ENCODE data around the gene TMEM229A. TPM values are rescaled to one million over a fixed set of nuclear protein-coding genes. Genes with fewer than 3 reads are reported as not detected.

Gene TMEM229A
- polyA plus RNA-seq, 1 experiment: not detected

DNA sequence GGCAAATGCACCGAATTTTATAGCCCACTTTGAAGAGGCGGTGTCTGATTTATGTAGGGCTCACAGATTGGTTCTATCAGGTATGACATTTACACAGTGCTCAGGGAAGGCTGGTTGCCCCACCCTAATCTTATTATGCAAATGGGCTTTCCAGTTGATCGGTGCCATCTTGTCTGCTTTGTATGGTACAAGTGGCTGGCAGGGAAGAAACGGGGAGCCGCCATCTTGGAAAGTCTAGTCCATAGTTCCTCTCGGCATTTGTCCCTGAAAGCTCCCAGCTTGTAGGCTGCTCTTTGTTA is 36.6 kb downstream of the TMEM229A start:
- no peak overlapping the region for H3K4me3 ChIP-seq (ENCODE audit: low read depth, low read length)
- TF ChIP-seq, protein P1, sequence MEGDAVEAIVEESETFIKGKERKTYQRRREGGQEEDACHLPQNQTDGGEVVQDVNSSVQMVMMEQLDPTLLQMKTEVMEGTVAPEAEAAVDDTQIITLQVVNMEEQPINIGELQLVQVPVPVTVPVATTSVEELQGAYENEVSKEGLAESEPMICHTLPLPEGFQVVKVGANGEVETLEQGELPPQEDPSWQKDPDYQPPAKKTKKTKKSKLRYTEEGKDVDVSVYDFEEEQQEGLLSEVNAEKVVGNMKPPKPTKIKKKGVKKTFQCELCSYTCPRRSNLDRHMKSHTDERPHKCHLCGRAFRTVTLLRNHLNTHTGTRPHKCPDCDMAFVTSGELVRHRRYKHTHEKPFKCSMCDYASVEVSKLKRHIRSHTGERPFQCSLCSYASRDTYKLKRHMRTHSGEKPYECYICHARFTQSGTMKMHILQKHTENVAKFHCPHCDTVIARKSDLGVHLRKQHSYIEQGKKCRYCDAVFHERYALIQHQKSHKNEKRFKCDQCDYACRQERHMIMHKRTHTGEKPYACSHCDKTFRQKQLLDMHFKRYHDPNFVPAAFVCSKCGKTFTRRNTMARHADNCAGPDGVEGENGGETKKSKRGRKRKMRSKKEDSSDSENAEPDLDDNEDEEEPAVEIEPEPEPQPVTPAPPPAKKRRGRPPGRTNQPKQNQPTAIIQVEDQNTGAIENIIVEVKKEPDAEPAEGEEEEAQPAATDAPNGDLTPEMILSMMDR (IDR thresholded peaks at IDR 0.05; ENCODE audit: low read depth, low read length): no peak
- POLR2A ChIA-PET: no interaction called here

DNA sequence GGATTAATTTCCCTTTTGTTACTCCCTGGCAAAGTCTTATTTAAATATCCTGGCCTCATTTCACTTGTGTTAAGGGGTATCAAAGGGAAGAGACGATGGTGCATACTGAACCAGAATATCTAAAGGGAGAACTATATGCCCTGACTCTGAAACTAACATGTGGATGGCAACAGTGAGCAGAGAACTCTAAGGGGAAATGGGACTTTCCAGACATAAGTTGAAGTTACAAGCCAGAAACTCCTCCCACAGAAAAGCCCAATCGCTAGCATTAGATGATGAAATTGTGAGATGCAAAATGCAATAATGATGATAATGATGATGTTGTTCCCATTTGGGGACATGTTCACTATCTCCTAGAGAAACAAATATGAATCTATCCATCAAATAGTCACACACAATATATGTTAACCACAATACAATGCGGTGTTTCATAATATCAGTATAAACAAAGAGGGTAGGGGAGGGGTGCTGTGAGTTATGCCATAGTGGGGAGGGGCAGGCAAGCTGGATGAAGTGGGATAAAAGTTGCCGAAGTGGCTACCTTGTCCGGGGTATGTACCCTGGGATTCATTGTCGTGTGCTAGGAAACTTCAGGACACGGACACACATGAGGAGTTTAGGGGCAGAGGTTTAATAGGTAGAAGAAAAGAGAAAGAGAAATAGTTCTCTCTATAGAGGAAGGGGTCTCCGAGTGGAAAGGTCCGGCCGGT is 37.1 kb downstream of the TMEM229A start:
- CTCF ChIA-PET: no interaction called here

More for the DNA sequence above, 36.6 kb downstream of the TMEM229A start:
- Histone ChIP-seq H3K27ac (ENCODE audit: low read depth, low read length) (no peak overlapping the region), H3K27me3 (ENCODE audit: control insufficient read depth, insufficient read depth, low read length) (no peaks in the 10 kb centered on the region), H3K9me3 (ENCODE audit: control insufficient read depth, insufficient read depth, low read length) (no peaks in the 10 kb centered on the region)
- DNase-seq (ENCODE audit: low read depth, low spot score): no peak
- CTCF ChIA-PET: no interaction called here

DNA sequence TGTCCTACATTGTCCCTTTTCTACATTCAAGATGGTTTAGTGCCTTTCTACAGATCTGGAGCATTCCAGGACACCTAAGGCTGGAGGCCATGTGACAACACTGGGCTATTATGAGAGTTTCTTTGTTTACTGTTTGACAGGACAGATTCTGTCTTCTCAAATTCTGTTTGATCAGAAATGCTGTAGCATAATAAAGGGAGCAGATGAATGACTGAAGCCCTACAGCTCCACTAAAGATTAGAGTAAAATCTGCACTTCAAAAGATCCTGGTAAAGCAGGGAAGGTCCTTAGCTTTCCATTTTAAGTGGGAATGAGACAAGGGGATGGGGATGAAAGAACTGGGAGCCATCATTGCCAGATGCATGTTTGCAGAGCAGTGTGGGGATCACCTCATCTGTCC is 38.4 kb downstream of the TMEM229A start:
- Histone ChIP-seq H3K27me3 (ENCODE audit: control insufficient read depth, insufficient read depth, low read length) (no peaks in the 10 kb centered on the region), H3K27ac (ENCODE audit: low read depth, low read length) (no peak overlapping the region), H3K4me3 (ENCODE audit: low read depth, low read length) (no peak overlapping the region), H3K9me3 (ENCODE audit: control insufficient read depth, insufficient read depth, low read length) (no peaks in the 10 kb centered on the region)
- CTCF ChIA-PET: no interaction called here
- POLR2A ChIA-PET: no interaction called here
- TF ChIP-seq, protein P1 (IDR thresholded peaks at IDR 0.05; ENCODE audit: low read depth, low read length): no peak
- DNase-seq (ENCODE audit: low read depth, low spot score): no peak

More for the DNA sequence above, 37.1 kb downstream of the TMEM229A start:
- TF ChIP-seq, protein P1 (IDR thresholded peaks at IDR 0.05; ENCODE audit: low read depth, low read length): no peak
- no peak overlapping the region for H3K4me3 ChIP-seq (ENCODE audit: low read depth, low read length)
- no peak overlapping the region for H3K27ac ChIP-seq (ENCODE audit: low read depth, low read length)
- H3K27me3 ChIP-seq (ENCODE audit: control insufficient read depth, insufficient read depth, low read length): no peaks in the 10 kb centered on the region
- POLR2A ChIA-PET: no interaction called here
- H3K9me3 ChIP-seq (ENCODE audit: control insufficient read depth, insufficient read depth, low read length): no peaks in the 10 kb centered on the region
- no peak for DNase-seq (ENCODE audit: low read depth, low spot score)

DNA sequence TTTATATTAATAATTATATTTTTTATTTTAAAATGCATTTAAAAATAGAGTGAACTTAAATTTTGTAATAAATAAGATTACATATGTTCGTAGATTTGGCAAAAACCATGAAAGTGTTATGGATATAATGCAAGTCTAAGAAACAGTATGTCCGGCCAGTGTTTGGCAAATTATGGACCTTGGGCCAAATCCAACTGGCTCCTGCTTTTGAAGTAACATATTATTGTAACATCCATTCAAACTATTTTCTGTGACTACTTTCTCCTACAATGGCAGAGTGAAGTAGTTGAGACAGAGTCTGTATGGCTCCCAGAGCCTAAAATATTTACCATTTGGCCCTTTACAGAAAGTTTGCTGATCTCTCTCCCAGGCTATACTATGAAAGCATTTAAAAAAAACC is 38.9 kb downstream of the TMEM229A start:
- Histone ChIP-seq H3K9me3 (ENCODE audit: control insufficient read depth, insufficient read depth, low read length) (no peaks in the 10 kb centered on the region), H3K4me3 (ENCODE audit: low read depth, low read length) (no peak overlapping the region), H3K27me3 (ENCODE audit: control insufficient read depth, insufficient read depth, low read length) (no peaks in the 10 kb centered on the region), H3K27ac (ENCODE audit: low read depth, low read length) (no peak overlapping the region)
- TF ChIP-seq, protein P1 (IDR thresholded peaks at IDR 0.05; ENCODE audit: low read depth, low read length): no peak
- POLR2A ChIA-PET: no interaction called here
- CTCF ChIA-PET: no interaction called here
- DNase-seq (ENCODE audit: low read depth, low spot score): no peak

DNA sequence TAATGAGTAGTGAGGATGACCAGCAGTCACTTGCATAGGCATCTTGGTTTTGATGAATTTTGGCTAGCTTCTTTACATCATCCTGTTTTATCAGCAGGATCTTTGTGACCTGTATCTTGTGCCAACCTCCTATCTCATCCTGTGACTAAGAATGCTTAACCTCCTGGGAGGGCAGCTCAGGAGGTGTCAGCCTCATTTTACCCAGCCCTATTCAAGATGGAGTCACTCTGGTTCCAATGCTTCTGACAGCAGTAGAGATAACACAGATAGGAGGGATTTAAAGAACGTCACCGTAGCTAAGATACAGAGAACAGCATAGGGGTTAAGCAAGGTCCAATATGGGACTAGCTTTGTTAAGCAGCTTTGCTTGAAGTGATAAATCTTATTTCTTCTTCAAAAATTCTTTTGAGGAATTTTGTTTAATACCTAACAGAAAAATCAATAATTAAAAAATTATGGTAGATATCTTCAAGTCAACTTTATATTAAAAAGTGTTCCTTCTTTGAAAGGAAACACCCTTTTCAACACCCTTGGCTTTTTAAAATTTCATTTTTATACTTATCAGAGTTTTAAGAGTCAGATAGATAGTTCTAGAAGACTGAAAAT is 39.9 kb downstream of the TMEM229A start:
- H3K27me3 ChIP-seq (ENCODE audit: control insufficient read depth, insufficient read depth, low read length): no peaks in the 10 kb centered on the region
- CTCF ChIA-PET: no interaction called here

More for the DNA sequence above, 39.9 kb downstream of the TMEM229A start:
- TF ChIP-seq, protein P1 (IDR thresholded peaks at IDR 0.05; ENCODE audit: low read depth, low read length): no peak
- no peak for DNase-seq (ENCODE audit: low read depth, low spot score)
- Histone ChIP-seq H3K27ac (ENCODE audit: low read depth, low read length) (no peak overlapping the region), H3K4me3 (ENCODE audit: low read depth, low read length) (no peak overlapping the region), H3K9me3 (ENCODE audit: control insufficient read depth, insufficient read depth, low read length) (no peaks in the 10 kb centered on the region)
- POLR2A ChIA-PET: no interaction called here

Measured in AG04450 (cell line).